Stomach (tissue), 9 donors: ENCODE results near the gene SND1. TPM values are rescaled to one million over a fixed set of nuclear protein-coding genes. Genes with fewer than 3 reads are reported as not detected.

Experiments used
- DNase-seq, 2 donors: peaks; one replicate each; pipeline versions ENCODE4 v3.0.0 to v3.0.0-alpha.2; 2013 to 2019
- H3K27ac ChIP-seq, 5 donors: fragments of 200-600 bp in 4 of 5; sonication (generic) in 4 of 5; one replicate each; pipeline ENCODE4 v1.5.1; 2013 to 2019; ENCODE audit warnings: mild to moderate bottlenecking in 1 of 5, moderate library complexity in 1 of 5
- H3K27me3 ChIP-seq, 3 donors: fragments of 200-600 bp; sonication (generic); one replicate each; pipeline ENCODE4 v1.5.1; 2017 to 2019; ENCODE audit warnings: mixed run types in 1 of 3
- H3K36me3 ChIP-seq, 4 donors: fragments of 200-600 bp; sonication (generic); 1 replicate in 3 of 4; 2 replicates in 1 of 4; pipeline ENCODE4 v1.5.1; 2016 to 2019
- H3K4me1 ChIP-seq, 4 donors: fragments of 200-600 bp; sonication (generic); one replicate each; pipeline ENCODE4 v1.5.1; 2016 to 2019
- H3K4me3 ChIP-seq, 4 donors: fragments of 200-600 bp; sonication (generic) in 3 of 4; one replicate each; pipeline ENCODE4 v1.5.1; 2016 to 2019; ENCODE audit warnings: mild to moderate bottlenecking in 1 of 4
- H3K9me3 ChIP-seq, 4 donors: fragments of 200-600 bp; sonication (generic); one replicate each; pipeline ENCODE4 v1.5.1; 2016 to 2019
- CTCF ChIP-seq, 7 experiments: fragments of 450-650 bp in 4 of 7; fragments of 200-600 bp in 3 of 7; sonication (generic) in 3 of 7; IDR thresholded peaks; one replicate each; pipeline ENCODE4 v1.5.1; 2016 to 2019; ENCODE audit warnings: antibody characterized with exemption in 7 of 7, control low read depth in 2 of 7, mild to moderate bottlenecking in 1 of 7
- EP300 ChIP-seq: sonication (generic); formaldehyde crosslinking; IDR thresholded peaks from one replicate; pipeline ENCODE4 v1.6.1; 2017; ENCODE audit warnings: antibody characterized with exemption
- POLR2A ChIP-seq, 4 donors: fragments of 450-650 bp; IDR thresholded peaks; one replicate each; pipeline ENCODE4 v1.6.1; 2016; ENCODE audit warnings: antibody characterized with exemption in 4 of 4, control low read depth in 2 of 4, mild to moderate bottlenecking in 1 of 4, moderate library complexity in 1 of 4
- POLR2AphosphoS5 ChIP-seq, 3 donors: sonication (generic); formaldehyde crosslinking; IDR thresholded peaks; one replicate each; pipeline ENCODE4 v1.6.1; 2016; ENCODE audit warnings: antibody characterized with exemption in 3 of 3
- WGBS, 5 donors: extraction: QIAGEN DNeasy Blood & Tissue Kit in 3 of 5; methylation state at CpG; one replicate each; pipeline versions ENCODE4 v1.1.5 to v1.1.7; 2013 to 2018; 5-methylcytosine and 5-hydroxymethylcytosine counted together
- intact Hi-C: fragments of 100-400 bp; cut with DNase I; formaldehyde crosslinking; loops from one replicate; pipeline ENCODE4 v1.15.1; 2023; ENCODE audit warnings: low total_unique reads
- polyA plus RNA-seq, 3 donors: library from polyadenylated mRNA; stranded (reverse); fragments of 200-250 nt; gene quantifications; one replicate each; pipeline ENCODE4 v1.2.3, GENCODE V29; 2013
- total RNA-seq, 5 donors: library from RNA; depleted of rRNA; stranded (reverse); fragments of >200 nt; gene quantifications; one replicate each; pipeline versions ENCODE4 v1.1.0 to v1.2.3, GENCODE V29; 2014 to 2016
- donor health status: healthy with polysubstance abuse.
- donor health status: Bipolar disorder and iron deficiency.
- donor health status: healthy.

Gene SND1
- total and polyA plus RNA-seq, 8 donors = 63.3 to 799 (median 126) TPM

- intact Hi-C loops = no loop called here
- peaks cover 5 to 32% (median 12%) of the 10 kb centered on the region in 4 donors for H3K4me1 ChIP-seq
- H3K27me3 ChIP-seq = no peaks in the 10 kb centered on the region
- no peak for DNase-seq
- no peaks in the 10 kb centered on the region for H3K9me3 ChIP-seq
- H3K27ac ChIP-seq = no peak overlapping the region
- no peak for TF ChIP-seq POLR2A (IDR thresholded peaks at IDR 0.05)
- H3K36me3 ChIP-seq = no peaks in the 10 kb centered on the region
- H3K4me3 ChIP-seq = no peak overlapping the region
- WGBS, 5 donors = 94 to 98% (median 96%) methylated on average over 6 of the region's 6 CpGs
These were observed 262.7 kb downstream of the SND1 start for GRCh38 chr7:127914693-127915092.

GRCh38 chr7:127916735-127917134 is 264.7 kb downstream of the SND1 start:
- TF ChIP-seq CTCF (IDR thresholded peaks at IDR 0.05) (no peak), POLR2AphosphoS5 (IDR thresholded peaks at IDR 0.05) (no peak), EP300 (no peak), POLR2A (IDR thresholded peaks at IDR 0.05) (no peak)
- no peak overlapping the region for H3K27ac ChIP-seq

GRCh38 chr7:127918130-127918529 is 266.1 kb downstream of the SND1 start:
- Histone ChIP-seq H3K36me3 (no peaks in the 10 kb centered on the region), H3K4me1 (peaks cover 0 to 25% (median 3%) of the 10 kb centered on the region in 4 donors), H3K27me3 (no peaks in the 10 kb centered on the region), H3K9me3 (no peaks in the 10 kb centered on the region), H3K4me3 (no peak overlapping the region), H3K27ac (no peak overlapping the region)
- intact Hi-C loops = no loop called here
- TF ChIP-seq CTCF (IDR thresholded peaks at IDR 0.05) = no peak
- DNase-seq = no peak
- 86 to 90% (median 89%) methylated on average over 8 of the region's 8 CpGs for WGBS, 5 donors

More at GRCh38 chr7:127916735-127917134, 264.7 kb downstream of the SND1 start:
- H3K9me3 ChIP-seq = no peaks in the 10 kb centered on the region
- DNase-seq = no peak
- WGBS, 5 donors = 89 to 96% (median 94%) methylated on average over 3 of the region's 3 CpGs
- H3K27me3 ChIP-seq = no peaks in the 10 kb centered on the region
- intact Hi-C loops = no loop called here
- no peak overlapping the region for H3K4me3 ChIP-seq
- no peaks in the 10 kb centered on the region for H3K36me3 ChIP-seq
- H3K4me1 ChIP-seq = peaks cover 0 to 35% (median 9%) of the 10 kb centered on the region in 4 donors

GRCh38 chr7:127920787-127921438 is 268.9 kb downstream of the SND1 start:
- no peaks in the 10 kb centered on the region for H3K27me3 ChIP-seq
- no peaks in the 10 kb centered on the region for H3K9me3 ChIP-seq
- H3K4me1 ChIP-seq = peaks cover 0 to 9% (median 3%) of the 10 kb centered on the region in 4 donors
- WGBS, 5 donors = 86 to 93% (median 90%) methylated on average over 2 of the region's 2 CpGs
- H3K36me3 ChIP-seq = no peaks in the 10 kb centered on the region
- no peak for DNase-seq
- intact Hi-C loops = no loop called here
- no peak overlapping the region for H3K4me3 ChIP-seq
- TF ChIP-seq EP300 = no peak
- TF ChIP-seq POLR2A (IDR thresholded peaks at IDR 0.05) = no peak
- no peak overlapping the region for H3K27ac ChIP-seq

- no peak for DNase-seq
- 94 to 100% (median 97%) methylated on average over 1 of the region's 1 CpG for WGBS, 5 donors
- intact Hi-C loops = no loop called here
- no peak for TF ChIP-seq EP300
- TF ChIP-seq CTCF (IDR thresholded peaks at IDR 0.05) = no peak
- TF ChIP-seq POLR2AphosphoS5 (IDR thresholded peaks at IDR 0.05) = no peak
- no peak for TF ChIP-seq POLR2A (IDR thresholded peaks at IDR 0.05)
- Histone ChIP-seq H3K27me3 (no peaks in the 10 kb centered on the region), H3K9me3 (no peaks in the 10 kb centered on the region), H3K27ac (no peak overlapping the region), H3K4me3 (no peak overlapping the region), H3K4me1 (peaks cover 0 to 21% (median 13%) of the 10 kb centered on the region in 4 donors), H3K36me3 (no peaks in the 10 kb centered on the region)
These were observed 270.7 kb downstream of the SND1 start for GRCh38 chr7:127922656-127923055.
